ENCODE measurements around the gene KNSTRN.

KNSTRN gene

GRCh38 chr15:40436892-40437751 lies 54.6 kb downstream of the KNSTRN start:
- DNase-seq (ENCODE audit: extremely low spot score), result no peak
- CTCF ChIA-PET, result interaction anchor here (1.1 to 1.4 kb wide), 2 partner anchors 14 to 68 kb away, joined by 3 read pairs; no protein-coding TSS in a partner anchor
- POLR2A ChIA-PET, result no interaction called here

GRCh38 chr15:40437752-40438687 lies 55.5 kb downstream of the KNSTRN start:
- no peak for TF ChIP-seq CTCF (IDR thresholded peaks at IDR 0.05; ENCODE audit: control extremely low read depth, extremely low read depth, low read depth, missing control alignments)
- POLR2A ChIA-PET, result no interaction called here
- no peak for DNase-seq (ENCODE audit: extremely low spot score)
- CTCF ChIA-PET, result interaction anchor here (1.1 to 4.0 kb wide), 3 partner anchors 15 to 100 kb away, joined by 3 to 16 read pairs (median 3); no protein-coding TSS in a partner anchor

More at GRCh38 chr15:40436892-40437751, 54.6 kb downstream of the KNSTRN start:
- TF ChIP-seq CTCF (IDR thresholded peaks at IDR 0.05; ENCODE audit: control extremely low read depth, extremely low read depth, low read depth, missing control alignments), result no peak

- ChIA-PET CTCF (interaction anchor here (1.4 to 4.0 kb wide), 4 partner anchors 70 to 159 kb away, joined by 3 to 16 read pairs (median 6); no protein-coding TSS in a partner anchor), POLR2A (no interaction called here)
Measured at GRCh38 chr15:40438712-40439111, 56.2 kb downstream of the KNSTRN start.

GRCh38 chr15:40439461-40439959 lies 57.0 kb downstream of the KNSTRN start:
- no peak for DNase-seq (ENCODE audit: extremely low spot score)
- ChIA-PET POLR2A (no interaction called here), CTCF (interaction anchor here (0.6 to 4.0 kb wide), 9 partner anchors 11 to 417 kb away, joined by 3 to 16 read pairs (median 3); no protein-coding TSS in a partner anchor)
- no peak for TF ChIP-seq CTCF (IDR thresholded peaks at IDR 0.05; ENCODE audit: control extremely low read depth, extremely low read depth, low read depth, missing control alignments)

More at GRCh38 chr15:40438712-40439111, 56.2 kb downstream of the KNSTRN start:
- TF ChIP-seq CTCF (IDR thresholded peaks at IDR 0.05; ENCODE audit: control extremely low read depth, extremely low read depth, low read depth, missing control alignments), result no peak
- DNase-seq (ENCODE audit: extremely low spot score), result no peak

GRCh38 chr15:40439960-40440742 lies 57.6 kb downstream of the KNSTRN start:
- CTCF ChIA-PET, result interaction anchor here (0.8 to 4.0 kb wide), 13 partner anchors 18 to 417 kb away, joined by 3 to 16 read pairs (median 4); no protein-coding TSS in a partner anchor

More at GRCh38 chr15:40439960-40440742, 57.6 kb downstream of the KNSTRN start:
- no peak for TF ChIP-seq CTCF (IDR thresholded peaks at IDR 0.05; ENCODE audit: control extremely low read depth, extremely low read depth, low read depth, missing control alignments)
- POLR2A ChIA-PET, result no interaction called here
- DNase-seq (ENCODE audit: extremely low spot score), result peak; percentile 55

Data from GM10248 (cell line).